GM23338 (cell line): ENCODE measurements around the gene C22orf39. TPM values are rescaled to one million over a fixed set of nuclear protein-coding genes. Genes with fewer than 3 reads are reported as not detected.
"Not testable (repeated sequence)": the region's sequence is repeated elsewhere in the genome, so short reads cannot be mapped to it uniquely, and the experiment has no call there.

ENCODE experiments used
- ATAC-seq: fragments of 200-7000 bp; cut with Tn5 transposase; 3 replicates; pipeline ENCODE4 v1.9.1; 2020
- DNase-seq: peaks from one replicate; pipeline ENCODE4 v3.0.0-alpha.2; 2015; ENCODE audit warnings: low spot score
- H2AFZ ChIP-seq: fragments of 200-600 bp; sonication (generic); 2 replicates; pipeline ENCODE4 v1.8.0; 2016; ENCODE audit warnings: antibody characterized with exemption, mild to moderate bottlenecking, moderate library complexity
- H3F3A ChIP-seq: fragments of 200-600 bp; sonication (generic); replicated peaks from 2 replicates; pipeline ENCODE4 v1.8.0; 2017; ENCODE audit warnings: antibody characterized with exemption, mixed run types, low read depth
- H3K27ac ChIP-seq: fragments of 200-600 bp; sonication (generic); 2 replicates; pipeline ENCODE4 v1.6.1; 2016; ENCODE audit warnings: low read depth
- H3K27me3 ChIP-seq: fragments of 200-600 bp; sonication (generic); 2 replicates; pipeline ENCODE4 v1.8.0; 2016; ENCODE audit warnings: mild to moderate bottlenecking, mixed run types, moderate library complexity; ENCODE audit not compliant: insufficient read depth
- H3K36me3 ChIP-seq: fragments of 200-600 bp; sonication (generic); 2 replicates; pipeline ENCODE4 v1.8.0; 2016; ENCODE audit warnings: mild to moderate bottlenecking; ENCODE audit not compliant: insufficient read depth
- H3K4me1 ChIP-seq: fragments of 200-600 bp; sonication (generic); 2 replicates; pipeline ENCODE4 v1.8.0; 2016; ENCODE audit warnings: mild to moderate bottlenecking, moderate library complexity; ENCODE audit not compliant: insufficient read depth
- H3K4me2 ChIP-seq: fragments of 200-600 bp; sonication (generic); 2 replicates; pipeline ENCODE4 v1.7.1; 2017; ENCODE audit warnings: mixed run types
- H3K4me3 ChIP-seq: fragments of 200-600 bp; sonication (generic); 2 replicates; pipeline ENCODE4 v1.6.1; 2016; ENCODE audit warnings: mixed run types
- H3K79me2 ChIP-seq: fragments of 200-600 bp; sonication (generic); replicated peaks from 2 replicates; pipeline ENCODE4 v1.8.0; 2017; ENCODE audit warnings: mild to moderate bottlenecking; ENCODE audit not compliant: insufficient read depth
- H3K9me2 ChIP-seq: fragments of 200-600 bp; sonication (generic); 2 replicates; pipeline ENCODE4 v1.8.0; 2017; ENCODE audit not compliant: insufficient read depth
- H4K20me1 ChIP-seq: fragments of 200-600 bp; sonication (generic); replicated peaks from 2 replicates; pipeline ENCODE4 v1.8.0; 2017; ENCODE audit warnings: mild to moderate bottlenecking; ENCODE audit not compliant: insufficient read depth
- H3K27ac Mint-ChIP-seq: 2 replicates; pipeline ENCODE4 v1.8.0; 2020; ENCODE audit warnings: inconsistent platforms, mild to moderate bottlenecking, moderate library complexity, mixed read lengths
- H3K27me3 Mint-ChIP-seq: 3 replicates; pipeline ENCODE4 v1.8.0; 2022; ENCODE audit warnings: low read depth, mild to moderate bottlenecking, moderate library complexity, mixed read lengths, inconsistent platforms; ENCODE audit not compliant: insufficient read depth, poor library complexity
- H3K36me3 Mint-ChIP-seq: 3 replicates; pipeline ENCODE4 v1.8.0; 2021; ENCODE audit warnings: low read depth, mild to moderate bottlenecking, inconsistent platforms, moderate library complexity, mixed read lengths
- H3K4me1 Mint-ChIP-seq: 3 replicates; pipeline ENCODE4 v1.8.0; 2020; ENCODE audit warnings: mild to moderate bottlenecking, inconsistent platforms, mixed read lengths
- H3K4me3 Mint-ChIP-seq: 3 replicates; pipeline ENCODE4 v1.8.0; 2021; ENCODE audit warnings: moderate library complexity, mild to moderate bottlenecking, inconsistent platforms, mixed read lengths
- H3K9me3 Mint-ChIP-seq: 3 replicates; pipeline ENCODE4 v1.8.0; 2020; ENCODE audit warnings: moderate library complexity, mild to moderate bottlenecking, inconsistent platforms, mixed read lengths
- CREB1 ChIP-seq: fragments of 250-450 bp; sonication (Bioruptor Pico); IDR thresholded peaks from 2 replicates; pipeline ENCODE4 v1.5.0; 2020; ENCODE audit warnings: low read depth, mild to moderate bottlenecking, moderate library complexity
- EZH2phosphoT487 ChIP-seq: fragments of 200-600 bp; sonication (generic); IDR thresholded peaks from one replicate; pipeline ENCODE4 v1.8.1; 2018; ENCODE audit warnings: antibody characterized with exemption; ENCODE audit not compliant: unreplicated experiment
- NANOG ChIP-seq: IDR thresholded peaks from 2 replicates; pipeline ENCODE4 v1.6.1; 2016; ENCODE audit warnings: antibody characterized with exemption, borderline replicate concordance
- POLR2AphosphoS5 ChIP-seq: IDR thresholded peaks from 2 replicates; pipeline ENCODE4 v1.6.1; 2016; ENCODE audit warnings: antibody characterized with exemption, low read depth
- ZNF331 ChIP-seq: fragments of 250-450 bp; sonication (Bioruptor Pico); IDR thresholded peaks from 2 replicates; pipeline ENCODE4 v1.5.0; 2020; ENCODE audit warnings: low read depth, mild to moderate bottlenecking, moderate library complexity
- polyA plus RNA-seq: library from polyadenylated mRNA; unstranded; fragments of >200 nt; fragmentation: Nextera tagmentation; extraction: Ambion mirVana; gene quantifications from 2 replicates; pipeline ENCODE4 v1.2.1, GENCODE V29; 2016
- total RNA-seq: library from RNA; depleted of rRNA; stranded (reverse); fragments of >200 nt; shearing (Covaris generic); gene quantifications from 2 replicates; pipeline ENCODE4 v1.2.3, GENCODE V29; 2014
- TF ChIP-seq, protein P1 (sequence below): fragments of 250-450 bp; sonication (Bioruptor Pico); IDR thresholded peaks from 2 replicates; pipeline ENCODE4 v1.5.0; 2020; ENCODE audit warnings: mild to moderate bottlenecking, moderate library complexity

The C22orf39 gene
- total and polyA plus RNA-seq, 2 experiments from 2014 or later = 37.4 to 40.2 TPM

- not testable (repeated sequence) for H3K27ac ChIP-seq, ATAC-seq, H2AFZ ChIP-seq, H3F3A ChIP-seq, H3K27me3 ChIP-seq, H3K4me2 ChIP-seq, H3K9me2 ChIP-seq, H3K27ac Mint-ChIP-seq, H3K4me3 Mint-ChIP-seq, H3K4me3 ChIP-seq, DNase-seq, H3K36me3 ChIP-seq, H3K9me3 Mint-ChIP-seq
- Histone ChIP-seq H3K4me1 (peaks cover 12% of the 10 kb centered on the region; the same call in 1 of the 2 replicates), H4K20me1 (peaks cover 55% of the 10 kb centered on the region), H3K79me2 (peaks cover 48% of the 10 kb centered on the region)
- Mint-ChIP-seq H3K27me3 (peaks cover 17% of the 10 kb centered on the region), H3K36me3 (peaks cover 37% of the 10 kb centered on the region), H3K4me1 (peaks cover 17% of the 10 kb centered on the region)
Observed at GRCh38 chr22:19445279-19445982, 2.1 kb downstream of the C22orf39 start.

- Histone ChIP-seq H3K4me1 (peaks cover 10% of the 10 kb centered on the region; the same call in 1 of the 2 replicates), H3K36me3 (no peaks in the 10 kb centered on the region; the same call in 1 of the 2 replicates), H3K4me2 (no peak overlapping the region), H3K79me2 (peaks cover 48% of the 10 kb centered on the region), H3F3A (no peaks in the 10 kb centered on the region), H3K27ac (no peak overlapping the region), H4K20me1 (peaks cover 59% of the 10 kb centered on the region), H3K27me3 (peaks cover 8% of the 10 kb centered on the region), H2AFZ (no peak overlapping the region), H3K4me3 (no peak overlapping the region), H3K9me2 (no peaks in the 10 kb centered on the region)
- Mint-ChIP-seq H3K4me1 (peaks cover 16% of the 10 kb centered on the region), H3K27me3 (peaks cover 17% of the 10 kb centered on the region), H3K36me3 (peaks cover 31% of the 10 kb centered on the region), H3K9me3 (no peaks in the 10 kb centered on the region; the same call in 2 of the 3 replicates), H3K4me3 (no peak overlapping the region), H3K27ac (no peak overlapping the region)
- ATAC-seq = no peak
- TF ChIP-seq CREB1 (no peak), EZH2phosphoT487 (no peak), POLR2AphosphoS5 (no peak), ZNF331 (no peak), NANOG (no peak)
- no peak for DNase-seq
Observed at GRCh38 chr22:19443544-19444211, 3.8 kb downstream of the C22orf39 start.

DNA sequence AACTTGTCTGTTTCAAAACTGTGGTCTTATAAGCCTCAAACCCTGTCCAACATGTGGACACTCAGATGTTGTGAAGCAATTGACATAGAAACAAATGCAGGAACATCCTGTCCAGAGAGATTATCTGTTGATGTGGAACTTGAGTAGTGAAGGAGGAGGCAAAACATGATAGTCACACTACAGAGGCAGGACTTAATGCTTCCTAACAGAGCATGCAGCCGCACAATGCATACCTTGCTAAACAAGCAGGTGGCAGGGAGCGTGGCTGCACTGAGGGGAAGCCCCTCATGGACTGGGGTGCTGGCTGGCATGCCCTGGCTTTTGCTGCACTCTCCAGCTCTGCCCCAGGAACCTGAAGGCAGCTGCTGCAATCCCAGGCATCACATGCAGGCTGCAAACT, 5.3 kb downstream of the C22orf39 start:
- H3K36me3 ChIP-seq = no peaks in the 10 kb centered on the region; the same call in 1 of the 2 replicates
- H4K20me1 ChIP-seq = peaks cover 59% of the 10 kb centered on the region
- TF ChIP-seq, protein P1, sequence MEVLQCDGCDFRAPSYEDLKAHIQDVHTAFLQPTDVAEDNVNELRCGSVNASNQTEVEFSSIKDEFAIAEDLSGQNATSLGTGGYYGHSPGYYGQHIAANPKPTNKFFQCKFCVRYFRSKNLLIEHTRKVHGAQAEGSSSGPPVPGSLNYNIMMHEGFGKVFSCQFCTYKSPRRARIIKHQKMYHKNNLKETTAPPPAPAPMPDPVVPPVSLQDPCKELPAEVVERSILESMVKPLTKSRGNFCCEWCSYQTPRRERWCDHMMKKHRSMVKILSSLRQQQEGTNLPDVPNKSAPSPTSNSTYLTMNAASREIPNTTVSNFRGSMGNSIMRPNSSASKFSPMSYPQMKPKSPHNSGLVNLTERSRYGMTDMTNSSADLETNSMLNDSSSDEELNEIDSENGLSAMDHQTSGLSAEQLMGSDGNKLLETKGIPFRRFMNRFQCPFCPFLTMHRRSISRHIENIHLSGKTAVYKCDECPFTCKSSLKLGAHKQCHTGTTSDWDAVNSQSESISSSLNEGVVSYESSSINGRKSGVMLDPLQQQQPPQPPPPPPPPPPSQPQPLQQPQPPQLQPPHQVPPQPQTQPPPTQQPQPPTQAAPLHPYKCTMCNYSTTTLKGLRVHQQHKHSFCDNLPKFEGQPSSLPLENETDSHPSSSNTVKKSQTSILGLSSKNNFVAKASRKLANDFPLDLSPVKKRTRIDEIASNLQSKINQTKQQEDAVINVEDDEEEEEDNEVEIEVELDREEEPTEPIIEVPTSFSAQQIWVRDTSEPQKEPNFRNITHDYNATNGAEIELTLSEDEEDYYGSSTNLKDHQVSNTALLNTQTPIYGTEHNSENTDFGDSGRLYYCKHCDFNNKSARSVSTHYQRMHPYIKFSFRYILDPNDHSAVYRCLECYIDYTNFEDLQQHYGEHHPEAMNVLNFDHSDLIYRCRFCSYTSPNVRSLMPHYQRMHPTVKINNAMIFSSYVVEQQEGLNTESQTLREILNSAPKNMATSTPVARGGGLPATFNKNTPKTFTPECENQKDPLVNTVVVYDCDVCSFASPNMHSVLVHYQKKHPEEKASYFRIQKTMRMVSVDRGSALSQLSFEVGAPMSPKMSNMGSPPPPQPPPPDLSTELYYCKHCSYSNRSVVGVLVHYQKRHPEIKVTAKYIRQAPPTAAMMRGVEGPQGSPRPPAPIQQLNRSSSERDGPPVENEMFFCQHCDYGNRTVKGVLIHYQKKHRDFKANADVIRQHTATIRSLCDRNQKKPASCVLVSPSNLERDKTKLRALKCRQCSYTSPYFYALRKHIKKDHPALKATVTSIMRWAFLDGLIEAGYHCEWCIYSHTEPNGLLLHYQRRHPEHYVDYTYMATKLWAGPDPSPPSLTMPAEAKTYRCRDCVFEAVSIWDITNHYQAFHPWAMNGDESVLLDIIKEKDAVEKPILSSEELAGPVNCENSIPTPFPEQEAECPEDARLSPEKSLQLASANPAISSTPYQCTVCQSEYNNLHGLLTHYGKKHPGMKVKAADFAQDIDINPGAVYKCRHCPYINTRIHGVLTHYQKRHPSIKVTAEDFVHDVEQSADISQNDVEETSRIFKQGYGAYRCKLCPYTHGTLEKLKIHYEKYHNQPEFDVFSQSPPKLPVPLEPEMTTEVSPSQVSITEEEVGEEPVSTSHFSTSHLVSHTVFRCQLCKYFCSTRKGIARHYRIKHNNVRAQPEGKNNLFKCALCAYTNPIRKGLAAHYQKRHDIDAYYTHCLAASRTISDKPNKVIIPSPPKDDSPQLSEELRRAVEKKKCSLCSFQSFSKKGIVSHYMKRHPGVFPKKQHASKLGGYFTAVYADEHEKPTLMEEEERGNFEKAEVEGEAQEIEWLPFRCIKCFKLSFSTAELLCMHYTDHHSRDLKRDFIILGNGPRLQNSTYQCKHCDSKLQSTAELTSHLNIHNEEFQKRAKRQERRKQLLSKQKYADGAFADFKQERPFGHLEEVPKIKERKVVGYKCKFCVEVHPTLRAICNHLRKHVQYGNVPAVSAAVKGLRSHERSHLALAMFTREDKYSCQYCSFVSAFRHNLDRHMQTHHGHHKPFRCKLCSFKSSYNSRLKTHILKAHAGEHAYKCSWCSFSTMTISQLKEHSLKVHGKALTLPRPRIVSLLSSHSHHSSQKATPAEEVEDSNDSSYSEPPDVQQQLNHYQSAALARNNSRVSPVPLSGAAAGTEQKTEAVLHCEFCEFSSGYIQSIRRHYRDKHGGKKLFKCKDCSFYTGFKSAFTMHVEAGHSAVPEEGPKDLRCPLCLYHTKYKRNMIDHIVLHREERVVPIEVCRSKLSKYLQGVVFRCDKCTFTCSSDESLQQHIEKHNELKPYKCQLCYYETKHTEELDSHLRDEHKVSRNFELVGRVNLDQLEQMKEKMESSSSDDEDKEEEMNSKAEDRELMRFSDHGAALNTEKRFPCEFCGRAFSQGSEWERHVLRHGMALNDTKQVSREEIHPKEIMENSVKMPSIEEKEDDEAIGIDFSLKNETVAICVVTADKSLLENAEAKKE (CRISPR knock-in tag) = no peak
- H3K4me1 ChIP-seq = peaks cover 6% of the 10 kb centered on the region; the same call in 1 of the 2 replicates
- no peaks in the 10 kb centered on the region for H3K9me2 ChIP-seq
- no peak overlapping the region for H3K4me2 ChIP-seq
- Mint-ChIP-seq H3K9me3 (no peaks in the 10 kb centered on the region; the same call in 2 of the 3 replicates), H3K4me1 (peaks cover 9% of the 10 kb centered on the region), H3K36me3 (peaks cover 27% of the 10 kb centered on the region), H3K27me3 (peaks cover 14% of the 10 kb centered on the region), H3K4me3 (no peak overlapping the region), H3K27ac (no peak overlapping the region)
- no peaks in the 10 kb centered on the region for H3F3A ChIP-seq
- ATAC-seq = no peak
- H2AFZ ChIP-seq = no peak overlapping the region
- no peak for DNase-seq
- no peak overlapping the region for H3K27ac ChIP-seq
- peaks cover 48% of the 10 kb centered on the region for H3K79me2 ChIP-seq
- peaks cover 8% of the 10 kb centered on the region for H3K27me3 ChIP-seq
- no peak overlapping the region for H3K4me3 ChIP-seq
